Upper lobe of left lung (tissue), 4 donors: Measurements from ENCODE around the gene HEXB.

ENCODE experiments used
- EP300 ChIP-seq, 4 donors: sonication (generic); formaldehyde crosslinking; IDR thresholded peaks; one replicate each; pipeline ENCODE4 v1.5.1; 2017; ENCODE audit warnings: antibody characterized with exemption in 4 of 4, control low read depth in 2 of 4
- POLR2A ChIP-seq, 4 donors: fragments of 450-650 bp; IDR thresholded peaks; one replicate each; pipeline ENCODE4 v1.5.1; 2016 to 2017; ENCODE audit warnings: antibody characterized with exemption in 4 of 4, mild to moderate bottlenecking in 2 of 4
- POLR2AphosphoS5 ChIP-seq, 2 donors: sonication (generic); formaldehyde crosslinking; IDR thresholded peaks; one replicate each; pipeline ENCODE4 v1.5.1; 2017; ENCODE audit warnings: antibody characterized with exemption in 2 of 2
- TF ChIP-seq, protein P1 (sequence below), 6 experiments: fragments of 450-650 bp in 4 of 6; fragments of 200-600 bp in 2 of 6; sonication (generic) in 2 of 6; IDR thresholded peaks; one replicate each; pipeline ENCODE4 v1.5.1; 2016 to 2019; ENCODE audit warnings: antibody characterized with exemption in 6 of 6

DNA sequence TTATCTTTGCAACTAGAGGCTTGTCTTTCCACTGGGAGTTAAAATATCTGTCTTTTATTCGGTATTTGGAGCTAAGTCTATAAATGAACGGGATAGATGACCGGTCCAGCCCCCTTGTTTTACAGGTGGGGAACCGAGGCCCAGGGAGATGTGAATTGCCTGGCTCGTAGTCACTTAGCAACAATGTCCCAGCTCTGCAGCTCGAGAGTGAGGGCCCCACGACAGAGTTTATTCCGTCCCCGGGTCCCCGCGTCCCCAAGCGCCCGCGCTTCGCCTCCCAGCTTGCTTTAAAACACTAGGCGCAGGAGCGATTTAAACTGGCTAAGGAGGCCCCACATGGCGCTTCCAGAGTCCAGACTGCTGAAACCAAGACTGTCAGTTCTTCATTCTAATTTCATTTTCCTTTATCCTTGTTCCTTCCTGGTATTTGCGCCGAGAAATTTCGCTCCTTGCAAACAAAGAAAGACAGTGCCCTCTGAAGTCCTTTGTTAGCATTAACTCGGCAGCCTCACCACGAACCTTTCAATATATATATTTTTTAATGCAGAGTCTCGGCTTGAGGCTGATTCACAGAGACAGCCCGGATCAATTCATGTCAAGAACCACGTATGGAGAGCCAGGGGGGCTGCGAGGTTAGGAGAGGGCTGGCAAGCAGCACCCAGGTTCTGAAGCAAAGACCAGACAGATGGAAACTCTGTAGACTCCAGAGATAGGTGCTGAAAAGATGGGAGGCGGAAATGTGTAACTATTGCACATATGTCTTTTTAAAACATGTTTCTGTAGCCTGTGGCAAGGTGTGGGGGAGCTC lies 43.1 kb upstream of the HEXB start:
- TF ChIP-seq, protein P1, sequence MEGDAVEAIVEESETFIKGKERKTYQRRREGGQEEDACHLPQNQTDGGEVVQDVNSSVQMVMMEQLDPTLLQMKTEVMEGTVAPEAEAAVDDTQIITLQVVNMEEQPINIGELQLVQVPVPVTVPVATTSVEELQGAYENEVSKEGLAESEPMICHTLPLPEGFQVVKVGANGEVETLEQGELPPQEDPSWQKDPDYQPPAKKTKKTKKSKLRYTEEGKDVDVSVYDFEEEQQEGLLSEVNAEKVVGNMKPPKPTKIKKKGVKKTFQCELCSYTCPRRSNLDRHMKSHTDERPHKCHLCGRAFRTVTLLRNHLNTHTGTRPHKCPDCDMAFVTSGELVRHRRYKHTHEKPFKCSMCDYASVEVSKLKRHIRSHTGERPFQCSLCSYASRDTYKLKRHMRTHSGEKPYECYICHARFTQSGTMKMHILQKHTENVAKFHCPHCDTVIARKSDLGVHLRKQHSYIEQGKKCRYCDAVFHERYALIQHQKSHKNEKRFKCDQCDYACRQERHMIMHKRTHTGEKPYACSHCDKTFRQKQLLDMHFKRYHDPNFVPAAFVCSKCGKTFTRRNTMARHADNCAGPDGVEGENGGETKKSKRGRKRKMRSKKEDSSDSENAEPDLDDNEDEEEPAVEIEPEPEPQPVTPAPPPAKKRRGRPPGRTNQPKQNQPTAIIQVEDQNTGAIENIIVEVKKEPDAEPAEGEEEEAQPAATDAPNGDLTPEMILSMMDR (IDR thresholded peaks at IDR 0.05), result peak; percentile 20 to 70 (median 54)
- TF ChIP-seq POLR2A (IDR thresholded peaks at IDR 0.05) (no peak), POLR2AphosphoS5 (IDR thresholded peaks at IDR 0.05) (peak in 1 of 2 donors; percentile 8), EP300 (IDR thresholded peaks at IDR 0.05) (no peak)
